Right ventricle myocardium superior (tissue), 1 donor: Measurements from ENCODE around the gene TMEM150B. TPM values are rescaled to one million over a fixed set of nuclear protein-coding genes. Genes with fewer than 3 reads are reported as not detected.

Source experiments
- ATAC-seq: fragments of 200-7000 bp; cut with Tn5 transposase; one replicate; pipeline ENCODE4 v1.9.1; 2020; ENCODE audit warnings: mild to moderate bottlenecking; ENCODE audit not compliant: poor library complexity
- DNase-seq: peaks from one replicate; pipeline ENCODE4 v3.0.0-alpha.2; 2020
- intact Hi-C: fragments of 100-400 bp; cut with DNase I; formaldehyde crosslinking; loops from one replicate; pipeline ENCODE4 v1.11.2; 2022
- total RNA-seq: library from RNA; stranded (reverse); fragmentation: NEBNext Ultra II Directional; extraction: Animal tissue kit (Norgen Biotek cat#: 25700); gene quantifications from one replicate; pipeline ENCODE4 v1.2.1, GENCODE V29; 2021
- donor health status: DM: no; HTN: yes; CAD: no; lungs with severe emphysema.

TMEM150B gene
- total RNA-seq, 1 donor from 2014 or later: 1.7 TPM

DNA sequence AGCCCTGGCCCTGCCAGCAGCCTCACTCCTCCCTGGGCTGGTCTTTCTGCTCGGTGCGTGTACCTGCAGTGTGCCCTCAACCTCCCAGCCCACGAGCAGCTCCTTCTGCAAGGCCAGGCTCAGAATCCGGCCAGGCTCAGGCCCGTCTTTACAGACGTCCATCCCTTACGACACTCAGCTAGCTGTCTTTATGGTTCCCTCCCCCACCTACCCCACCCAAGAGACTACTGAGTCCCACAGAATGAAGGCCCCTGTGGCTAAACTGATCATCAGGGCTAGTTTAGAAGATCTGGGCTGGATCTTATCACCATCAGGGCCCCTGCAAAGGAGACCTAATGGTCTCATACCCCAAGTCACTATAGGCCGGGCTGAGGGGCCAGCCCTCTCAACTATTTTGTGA lies 10.7 kb downstream of the TMEM150B start:
- intact Hi-C loops: no loop called here
- no peak for DNase-seq
- ATAC-seq: no peak

GRCh38 chr19:55312621-55313512 lies 12.3 kb downstream of the TMEM150B start:
- DNase-seq: no peak
- no peak for ATAC-seq
- intact Hi-C loops: no loop called here

DNA sequence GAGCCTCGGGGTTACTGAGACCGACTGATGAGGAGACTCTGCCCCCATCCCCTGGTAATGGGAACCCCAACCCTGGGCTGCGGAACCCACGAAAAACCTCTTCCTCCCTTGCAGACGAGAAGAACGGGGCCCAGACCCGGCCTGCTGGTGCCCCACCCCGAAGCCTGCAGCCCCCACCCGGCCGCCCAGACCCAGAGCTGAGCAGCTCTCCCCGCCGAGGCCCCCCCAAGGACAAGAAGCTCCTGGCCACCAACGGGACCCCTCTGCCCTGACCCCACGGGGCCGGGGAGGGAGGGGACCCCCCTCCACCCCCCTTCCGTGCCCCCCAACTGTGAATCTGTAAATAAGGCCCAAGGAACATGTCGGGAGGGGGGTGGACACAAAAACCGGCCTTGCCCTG lies 13.3 kb downstream of the TMEM150B start:
- ATAC-seq (no peak), DNase-seq (no peak)
- intact Hi-C loops: no loop called here

DNA sequence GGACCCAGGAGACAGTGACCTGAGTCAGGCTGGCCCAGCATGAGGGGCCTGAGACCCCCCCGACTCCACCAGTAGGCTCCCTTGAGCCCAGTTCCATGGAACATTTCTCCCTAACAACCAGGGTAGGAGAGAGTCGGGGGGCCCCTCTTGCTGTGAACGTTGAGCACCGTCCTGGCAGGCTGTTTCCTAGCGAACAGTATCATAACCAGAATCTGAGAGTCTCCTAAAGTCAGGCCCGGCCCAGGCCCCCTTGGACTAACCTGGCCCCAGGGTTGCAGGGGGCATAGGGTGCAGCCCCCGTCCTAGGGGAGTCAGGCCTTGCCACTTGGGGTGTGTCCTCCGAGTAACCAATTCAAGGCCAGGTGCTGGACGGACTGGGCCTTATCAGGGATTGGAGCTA lies 13.7 kb downstream of the TMEM150B start:
- ATAC-seq: no peak
- no peak for DNase-seq
- intact Hi-C loops: no loop called here

GRCh38 chr19:55310498-55310897 lies 14.6 kb downstream of the TMEM150B start:
- intact Hi-C loops: no loop called here
- no peak for DNase-seq
- no peak for ATAC-seq

GRCh38 chr19:55309448-55309847 lies 15.7 kb downstream of the TMEM150B start:
- DNase-seq: no peak
- intact Hi-C loops: no loop called here
- no peak for ATAC-seq

DNA sequence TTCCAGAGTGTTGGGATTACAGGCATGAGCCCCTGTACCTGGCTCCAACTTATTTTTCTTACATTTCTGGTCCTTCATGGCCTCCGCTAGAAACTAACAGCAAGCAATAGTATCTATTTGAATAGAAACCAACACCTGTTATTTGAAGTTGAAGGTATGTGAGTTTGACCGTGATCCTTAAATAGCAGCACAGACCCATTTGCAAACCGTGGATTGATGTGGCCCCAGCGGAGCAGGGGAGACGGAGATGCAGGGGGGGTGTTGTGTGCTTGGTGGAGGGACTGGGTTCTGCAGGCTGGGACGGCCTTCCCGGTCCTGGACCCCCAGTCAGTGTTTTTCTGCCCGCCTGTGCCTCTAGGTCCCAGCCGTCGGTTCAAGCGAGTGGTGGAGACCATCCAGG lies 16.9 kb downstream of the TMEM150B start:
- intact Hi-C loops: no loop called here
- ATAC-seq (no peak), DNase-seq (no peak)

DNA sequence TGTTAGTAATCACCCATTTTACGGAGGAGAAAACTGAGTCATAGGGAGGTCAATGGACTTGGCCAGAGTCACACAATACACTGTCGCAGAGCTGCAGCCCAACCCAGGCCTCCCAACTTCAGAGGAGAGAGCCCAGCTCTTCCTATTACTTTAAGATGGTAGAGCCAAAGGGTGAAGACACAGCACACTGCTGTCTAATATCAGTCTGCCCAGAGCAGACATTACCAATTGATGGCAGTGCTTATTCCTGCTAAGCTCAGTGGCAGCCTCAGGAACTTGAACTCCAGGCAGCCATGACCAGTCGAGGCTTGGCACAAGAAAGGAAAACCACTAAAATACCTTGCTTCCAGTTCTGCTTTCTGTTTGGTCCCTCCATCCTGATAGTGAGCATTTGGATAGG lies 18.4 kb downstream of the TMEM150B start:
- ATAC-seq (no peak), DNase-seq (no peak)
- intact Hi-C loops: no loop called here

- DNase-seq (no peak), ATAC-seq (no peak)
- intact Hi-C loops: no loop called here
These were observed 19.1 kb downstream of the TMEM150B start for GRCh38 chr19:55305983-55306562.

GRCh38 chr19:55305491-55305890 lies 19.6 kb downstream of the TMEM150B start:
- ATAC-seq: peak; percentile 67
- DNase-seq: no peak

GRCh38 chr19:55304980-55305379 lies 20.2 kb downstream of the TMEM150B start:
- intact Hi-C loops: loop anchor here (5.0 kb wide), 1 partner anchor 77 kb away; the partner anchor contains the start of gene TMEM238
- DNase-seq: no peak
- ATAC-seq: no peak

More at GRCh38 chr19:55305491-55305890, 19.6 kb downstream of the TMEM150B start:
- intact Hi-C loops: no loop called here

DNA sequence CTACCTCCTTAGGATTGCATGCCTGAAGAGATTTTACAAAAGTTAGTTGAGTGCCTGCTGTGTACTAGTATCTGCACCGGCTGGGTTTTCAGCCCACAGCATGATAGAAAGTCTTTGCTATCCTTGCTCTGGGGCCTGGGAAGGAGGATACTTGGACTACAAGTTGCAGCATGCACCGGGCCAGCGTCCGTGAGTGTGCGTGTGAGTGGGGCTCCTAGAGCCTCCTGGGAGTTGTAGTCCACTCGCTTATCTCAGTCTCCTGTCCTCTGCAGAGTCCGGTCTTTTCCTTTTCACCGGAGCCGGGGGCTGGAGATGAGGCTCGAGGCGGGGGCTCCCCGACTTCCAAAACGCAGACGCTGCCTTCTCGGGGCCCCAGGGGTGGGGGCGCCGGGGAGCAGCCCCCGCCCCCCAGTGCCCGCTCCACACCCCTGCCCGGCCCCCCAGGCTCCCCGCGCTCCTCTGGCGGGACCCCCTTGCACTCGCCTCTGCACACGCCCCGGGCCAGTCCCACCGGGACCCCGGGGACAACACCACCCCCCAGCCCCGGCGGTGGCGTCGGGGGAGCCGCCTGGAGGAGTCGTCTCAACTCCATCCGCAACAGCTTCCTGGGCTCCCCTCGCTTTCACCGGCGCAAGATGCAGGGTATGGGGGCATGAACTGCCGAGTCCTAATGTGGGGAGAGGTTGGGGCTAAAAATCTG lies 20.7 kb downstream of the TMEM150B start:
- DNase-seq: no peak
- intact Hi-C loops: loop anchor here (5.0 kb wide), 1 partner anchor 78 kb away; the partner anchor contains the start of gene TMEM238
- peak; percentile 33 for ATAC-seq

DNA sequence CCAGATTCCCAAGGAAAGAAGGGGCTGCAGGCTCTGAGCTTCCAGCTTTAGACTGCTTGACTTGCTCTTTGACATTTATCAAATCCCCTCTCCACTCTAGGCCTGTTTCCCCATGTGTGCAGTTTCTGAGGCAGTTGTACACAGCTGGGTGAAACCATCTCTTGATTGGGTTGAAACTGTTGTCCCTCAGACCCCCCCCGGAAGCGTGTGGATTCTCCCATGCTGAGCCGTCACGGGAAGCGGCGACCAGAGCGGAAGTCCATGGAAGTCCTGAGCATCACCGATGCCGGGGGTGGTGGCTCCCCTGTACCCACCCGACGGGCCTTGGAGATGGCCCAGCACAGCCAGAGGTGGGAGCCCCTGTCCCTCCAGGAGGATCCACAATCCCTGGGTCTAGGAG lies 21.7 kb downstream of the TMEM150B start:
- intact Hi-C loops: loop anchor here (5.0 kb wide), 1 partner anchor 79 kb away; the partner anchor contains the start of gene TMEM238
- DNase-seq (no peak), ATAC-seq (no peak)

GRCh38 chr19:55302318-55302703 lies 22.8 kb downstream of the TMEM150B start:
- no peak for ATAC-seq
- intact Hi-C loops: loop anchor here (5.0 kb wide), 1 partner anchor 80 kb away; the partner anchor contains the start of gene TMEM238
- no peak for DNase-seq

DNA sequence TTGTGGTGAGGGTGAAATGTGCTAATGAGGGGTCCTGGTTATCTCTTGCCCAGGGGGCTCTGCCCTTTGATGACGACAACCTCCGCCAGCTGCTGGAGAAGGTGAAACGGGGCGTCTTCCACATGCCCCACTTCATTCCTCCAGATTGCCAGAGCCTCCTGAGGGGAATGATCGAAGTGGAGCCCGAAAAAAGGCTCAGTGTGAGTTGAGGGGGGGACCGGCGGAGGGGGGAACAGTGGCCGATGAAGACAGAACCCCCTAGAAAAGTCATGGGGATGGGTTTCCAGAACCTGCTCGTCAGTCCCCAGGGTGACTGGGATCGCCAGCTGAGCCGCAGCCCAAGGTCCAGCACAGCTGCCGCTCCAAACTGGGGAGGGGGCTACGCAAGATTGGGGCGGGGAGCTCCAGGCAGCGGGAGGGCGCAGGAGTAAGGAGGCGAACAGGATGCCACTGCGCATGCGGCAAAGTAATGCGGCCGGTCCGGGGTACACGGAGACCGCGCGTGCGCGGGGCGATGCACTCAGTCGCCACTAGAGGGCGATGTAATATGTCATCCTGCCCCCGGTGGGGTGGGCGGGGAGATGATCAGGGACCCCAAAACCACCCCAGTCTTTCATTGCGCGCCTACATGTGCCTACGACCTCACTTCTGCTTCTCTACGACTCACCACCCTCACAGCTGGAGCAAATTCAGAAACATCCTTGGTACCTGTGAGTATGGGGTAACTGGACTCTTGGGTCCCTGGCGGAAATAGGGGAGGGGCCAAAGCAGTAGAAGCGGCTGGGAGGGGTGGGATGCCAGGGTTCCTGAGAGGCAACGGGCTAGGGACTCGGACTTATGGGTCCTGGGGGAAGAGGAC lies 23.5 kb downstream of the TMEM150B start:
- ATAC-seq: peak; percentile 89
- intact Hi-C loops: loop anchor here (5.0 kb wide), 1 partner anchor 81 kb away; the partner anchor contains the start of gene TMEM238
- peak; percentile 93 for DNase-seq

DNA sequence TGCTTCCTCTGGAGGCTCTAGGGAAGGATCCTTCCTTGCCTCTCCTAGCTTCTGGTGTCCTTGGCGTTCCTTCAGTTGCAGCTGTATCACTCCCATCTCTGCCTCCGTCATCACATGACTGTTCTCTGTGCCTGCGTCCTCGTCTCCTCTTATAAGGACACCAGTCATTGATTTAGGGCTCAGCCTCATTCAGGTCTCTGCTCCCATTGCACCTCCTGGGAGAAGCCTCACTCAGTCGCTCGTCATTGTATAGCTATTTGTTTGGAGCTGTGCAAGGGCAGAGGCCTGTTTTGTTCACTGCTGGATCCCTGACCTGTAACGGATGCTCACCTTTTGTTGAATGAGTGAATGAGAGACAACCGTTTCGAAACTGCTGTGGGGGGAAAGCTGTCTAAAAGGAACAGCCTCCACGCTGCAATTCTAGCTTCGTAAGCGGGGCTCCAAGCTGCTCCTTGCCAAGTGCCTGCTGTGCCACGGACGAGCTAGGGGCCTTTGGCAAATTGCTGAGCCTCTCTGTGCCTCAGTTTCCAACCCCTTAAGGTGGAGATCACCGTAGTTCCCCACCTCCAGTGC lies 24.2 kb downstream of the TMEM150B start:
- no peak for DNase-seq
- intact Hi-C loops: loop anchor here (5.0 kb wide), 1 partner anchor 81 kb away; the partner anchor contains the start of gene TMEM238
- no peak for ATAC-seq

DNA sequence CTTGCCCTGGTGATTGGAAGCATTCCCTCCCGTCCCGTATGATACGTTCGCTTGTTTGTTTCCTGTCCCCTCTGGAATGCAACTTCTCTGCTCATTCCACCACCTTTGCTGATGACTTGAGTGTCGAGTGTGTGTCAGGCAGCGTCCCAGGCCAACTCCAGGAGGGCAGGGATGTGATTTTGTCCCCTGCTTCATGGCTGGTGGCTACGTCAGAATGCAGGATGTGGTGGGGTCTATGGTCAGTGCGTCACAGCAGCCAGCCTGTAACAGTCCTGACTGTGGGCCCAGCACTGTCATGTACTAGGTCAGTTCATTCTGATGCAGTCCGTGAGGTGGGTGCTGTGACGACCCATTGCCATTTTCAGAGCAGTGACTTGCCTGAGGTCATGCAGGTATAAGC lies 25.1 kb downstream of the TMEM150B start:
- no peak for DNase-seq
- intact Hi-C loops: loop anchor here (5.0 kb wide), 1 partner anchor 82 kb away; the partner anchor contains the start of gene TMEM238
- no peak for ATAC-seq

GRCh38 chr19:55297267-55297666 lies 27.9 kb downstream of the TMEM150B start:
- ATAC-seq (no peak), DNase-seq (no peak)
- intact Hi-C loops: no loop called here
